D721Med (cell line): Measurements from ENCODE around the gene CYP11A1.

Source experiments
- DNase-seq: peaks from one replicate; pipeline ENCODE4 v3.0.0; 2011; ENCODE audit warnings: low spot score; ENCODE audit not compliant: insufficient read length
- FAIRE-seq: peaks from 2 replicates; lab custom pipeline; 2011; peaks lifted over from hg19 to GRCh38; lab: Jason Lieb, UNC
- CTCF ChIP-seq: IDR thresholded peaks from 2 replicates; pipeline ENCODE4 v1.5.1; 2012; ENCODE audit warnings: mild to moderate bottlenecking, control low read depth; ENCODE audit not compliant: insufficient read depth; ENCODE audit errors: missing control alignments

The CYP11A1 gene

GRCh38 chr15:74412159-74412558 is 44.7 kb upstream of the CYP11A1 start:
- FAIRE-seq (no peak), DNase-seq (no peak)
- TF ChIP-seq CTCF: no peak

GRCh38 chr15:74411686-74412085 is 44.2 kb upstream of the CYP11A1 start:
- FAIRE-seq (no peak), DNase-seq (no peak)
- no peak for TF ChIP-seq CTCF

DNA sequence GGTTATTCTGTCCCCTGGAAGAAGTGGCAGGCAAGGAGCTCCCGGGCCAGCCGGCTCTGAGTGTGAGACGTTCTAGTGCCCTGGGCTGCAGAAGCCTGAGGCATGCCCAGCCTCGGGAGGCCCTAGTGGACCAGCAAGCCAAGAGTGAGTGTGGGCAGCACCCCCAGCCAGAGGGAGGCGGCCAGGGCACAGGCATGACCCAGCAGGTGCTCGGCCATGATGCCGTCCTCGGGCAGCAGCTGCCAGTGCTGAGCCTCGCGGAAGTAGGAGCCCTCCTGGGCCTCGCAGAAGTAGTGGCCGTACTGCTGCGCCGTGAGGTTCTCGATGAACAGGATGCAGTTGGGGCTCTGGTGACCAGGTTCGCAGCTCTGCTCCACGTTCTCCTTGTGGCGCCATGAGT is 43.1 kb upstream of the CYP11A1 start:
- DNase-seq (no peak), FAIRE-seq (no peak)
- TF ChIP-seq CTCF: no peak

GRCh38 chr15:74409225-74409624 is 41.8 kb upstream of the CYP11A1 start:
- FAIRE-seq (no peak), DNase-seq (no peak)
- no peak for TF ChIP-seq CTCF

DNA sequence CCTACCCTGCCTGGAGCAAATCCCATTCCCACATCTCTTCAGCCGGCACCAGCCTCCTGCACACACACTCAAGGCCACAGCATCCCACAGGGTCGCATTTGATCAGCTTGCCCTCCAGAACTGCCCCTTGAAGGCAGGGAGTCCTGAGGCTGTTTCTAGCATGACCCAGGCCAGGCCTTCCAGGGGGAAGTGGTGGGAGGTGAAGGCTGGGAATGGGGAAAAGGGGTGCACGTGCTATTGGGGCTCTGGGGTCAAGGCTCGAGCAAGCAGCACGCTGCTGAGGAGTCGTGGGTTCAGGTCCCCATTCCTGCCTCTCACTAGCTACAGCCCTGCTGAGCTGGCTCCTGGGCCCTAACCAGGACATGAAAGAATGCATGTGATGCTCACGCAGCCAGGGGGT is 41.4 kb upstream of the CYP11A1 start:
- no peak for FAIRE-seq
- no peak for DNase-seq

GRCh38 chr15:74408385-74408784 is 40.9 kb upstream of the CYP11A1 start:
- no peak for DNase-seq
- no peak for FAIRE-seq

More for the DNA sequence above, 41.4 kb upstream of the CYP11A1 start:
- no peak for TF ChIP-seq CTCF

More at GRCh38 chr15:74408385-74408784, 40.9 kb upstream of the CYP11A1 start:
- TF ChIP-seq CTCF: no peak
